NCI-H446 treated with DMSO at 0.1 percent for 48 hours (cell line): ENCODE results near the gene TRDMT1.

Experiments
- DNase-seq: peaks from one replicate; lab custom pipeline; 2025; lab: John Stamatoyannopoulos, UW

TRDMT1 gene

DNA sequence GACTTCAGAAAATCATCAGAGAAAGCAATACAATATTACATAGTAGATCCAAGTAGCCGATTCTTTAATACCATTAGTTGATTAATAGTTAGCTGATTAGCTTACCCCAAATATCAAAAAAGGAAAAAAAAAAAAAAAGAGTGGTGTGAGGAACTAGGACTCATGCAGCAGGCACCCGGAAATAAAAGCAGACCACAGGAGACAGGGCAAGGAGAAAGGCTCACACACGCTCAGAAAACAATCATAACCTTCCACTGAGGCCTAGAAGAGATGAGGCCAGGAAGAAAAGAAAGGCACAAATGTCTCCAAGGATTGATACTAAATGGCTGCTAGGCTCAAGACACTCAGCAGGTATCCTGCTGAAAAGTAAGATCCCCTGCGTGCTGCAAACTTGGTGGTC lies 25.9 kb downstream of the TRDMT1 start:
- no peak for DNase-seq

DNA sequence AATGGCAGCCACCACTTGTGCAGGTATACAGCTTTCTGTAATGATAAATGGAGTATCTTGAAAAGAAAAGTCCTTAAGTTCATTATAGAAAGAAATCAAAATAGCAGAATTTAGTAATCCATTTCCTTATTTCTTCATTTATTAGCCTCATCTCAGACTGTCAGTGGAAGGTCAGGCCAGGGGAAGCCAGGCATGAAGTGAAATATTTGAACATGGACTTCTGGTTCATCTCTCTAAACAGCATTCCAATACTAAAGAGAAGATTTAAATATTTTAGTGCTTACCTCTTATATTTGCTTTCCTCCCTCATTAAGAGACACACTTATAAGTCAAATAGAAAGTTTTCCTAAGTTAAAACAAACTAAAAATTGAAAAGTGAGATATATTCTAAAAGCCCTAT lies 26.8 kb downstream of the TRDMT1 start:
- no peak for DNase-seq

DNA sequence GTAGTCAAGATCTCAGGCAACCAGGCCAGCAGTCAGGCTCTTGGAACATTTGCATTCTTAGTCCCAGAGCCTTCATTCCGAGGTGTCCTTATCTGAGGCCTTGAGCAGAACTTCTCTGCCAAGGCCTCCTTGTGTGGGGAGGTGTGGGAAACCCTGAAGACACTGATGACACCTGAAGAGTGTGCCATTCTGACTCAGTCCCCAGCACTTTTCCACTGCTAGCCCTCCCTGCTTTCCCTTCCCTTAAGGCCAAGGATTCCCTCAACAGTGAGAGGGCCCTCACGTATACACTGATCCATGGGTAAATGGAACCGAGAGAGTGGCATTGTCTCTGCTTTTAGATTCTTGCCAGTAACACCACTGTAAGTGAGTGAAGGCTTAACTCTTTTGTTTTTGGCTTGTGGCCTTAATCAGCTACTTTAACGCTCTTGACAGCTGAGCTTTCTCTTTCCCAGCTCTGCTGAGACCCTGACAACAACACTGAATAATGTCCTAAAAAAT lies 30.3 kb downstream of the TRDMT1 start:
- DNase-seq: no peak

DNA sequence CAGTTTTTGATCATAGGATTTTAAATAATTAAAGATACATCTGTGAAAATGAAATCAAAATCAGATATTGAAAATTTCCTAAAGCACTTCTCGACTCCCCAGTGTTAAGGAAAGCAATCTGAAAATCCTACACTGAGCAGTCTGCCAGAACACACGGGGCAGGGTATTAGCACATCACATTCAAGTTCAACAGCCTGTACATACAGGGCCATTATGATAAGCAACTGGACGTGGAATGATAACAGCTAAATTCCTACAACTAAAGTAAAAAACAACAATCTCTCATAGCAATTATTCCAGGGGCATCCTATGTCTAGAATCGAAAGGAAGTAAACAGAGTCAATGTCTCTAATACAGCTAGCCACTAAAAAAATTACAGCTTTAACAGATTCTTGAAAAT lies 31.7 kb downstream of the TRDMT1 start:
- no peak for DNase-seq

DNA sequence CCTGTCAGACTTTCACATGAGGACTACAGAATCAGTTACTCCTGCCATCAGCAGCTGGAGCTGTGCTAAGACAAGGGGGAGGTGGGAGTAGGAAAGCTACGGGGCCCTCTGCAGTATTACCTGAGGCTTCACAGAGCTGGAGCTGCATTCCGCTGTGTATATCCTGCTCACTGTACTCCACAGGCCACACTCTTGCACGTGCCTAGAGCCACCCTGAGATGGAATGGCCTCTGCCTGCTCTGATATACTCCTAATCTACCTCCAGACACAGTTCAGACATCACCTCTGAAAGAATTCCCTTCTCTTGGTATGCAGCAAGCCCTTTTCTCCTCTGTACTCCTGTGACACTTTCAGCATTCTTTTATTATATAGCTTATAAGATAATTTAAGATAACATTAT lies 34.8 kb downstream of the TRDMT1 start:
- no peak for DNase-seq

DNA sequence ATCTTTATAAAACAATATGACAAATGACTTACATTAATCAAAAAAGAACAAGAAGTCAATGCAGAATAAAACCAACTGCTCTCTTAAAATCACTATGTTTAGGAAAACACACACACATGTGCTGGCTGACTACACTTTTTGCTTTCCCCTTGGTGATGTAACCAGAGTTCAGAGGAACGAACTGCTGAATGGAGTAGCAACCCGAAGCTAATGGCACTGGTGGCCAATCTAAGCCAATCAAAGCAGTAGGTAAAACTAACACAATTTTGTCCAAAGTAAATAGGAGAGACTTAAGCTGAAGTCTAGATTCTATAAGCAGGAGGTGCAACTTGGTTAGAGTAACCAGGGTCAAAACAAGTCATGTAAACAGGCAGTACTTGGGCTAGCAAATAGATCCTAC lies 38.6 kb downstream of the TRDMT1 start:
- DNase-seq: no peak

DNA sequence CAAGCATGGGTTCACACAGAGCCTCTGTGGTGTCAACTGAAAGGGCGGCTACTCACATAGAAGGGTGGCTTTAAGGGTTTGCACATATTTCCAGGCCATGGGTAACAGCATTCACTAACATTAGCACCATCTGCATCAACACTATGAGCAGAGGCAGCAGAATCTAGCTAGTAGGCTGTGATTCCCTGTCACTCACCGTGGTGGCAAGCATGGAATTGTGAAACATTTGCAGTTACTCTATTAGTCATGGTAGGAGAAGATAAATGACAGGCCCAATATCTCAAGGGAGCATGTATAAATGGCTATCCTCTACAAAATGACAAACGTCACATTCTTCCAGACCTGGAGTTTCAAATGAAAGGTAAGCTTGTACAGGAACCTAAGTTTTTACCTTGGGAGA lies 39.7 kb downstream of the TRDMT1 start:
- no peak for DNase-seq

DNA sequence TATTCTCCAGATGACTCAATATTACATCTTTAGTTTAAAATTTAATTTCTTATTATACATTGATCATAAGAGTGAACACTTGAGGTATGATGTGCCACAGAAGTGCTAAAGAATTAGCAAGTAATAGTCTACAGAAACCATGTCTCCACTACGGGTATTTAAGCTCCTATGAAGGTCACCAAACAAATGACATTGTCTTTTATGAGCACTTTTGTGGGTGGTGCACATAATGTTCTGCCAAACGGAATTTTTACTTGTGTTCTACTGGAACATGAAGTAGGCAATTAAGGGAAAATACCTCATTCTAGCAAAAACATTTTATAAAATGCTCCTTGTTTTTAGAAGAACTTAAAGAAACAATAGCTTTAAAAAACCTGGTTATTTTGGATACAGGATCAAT lies 44.4 kb downstream of the TRDMT1 start:
- DNase-seq: no peak

DNA sequence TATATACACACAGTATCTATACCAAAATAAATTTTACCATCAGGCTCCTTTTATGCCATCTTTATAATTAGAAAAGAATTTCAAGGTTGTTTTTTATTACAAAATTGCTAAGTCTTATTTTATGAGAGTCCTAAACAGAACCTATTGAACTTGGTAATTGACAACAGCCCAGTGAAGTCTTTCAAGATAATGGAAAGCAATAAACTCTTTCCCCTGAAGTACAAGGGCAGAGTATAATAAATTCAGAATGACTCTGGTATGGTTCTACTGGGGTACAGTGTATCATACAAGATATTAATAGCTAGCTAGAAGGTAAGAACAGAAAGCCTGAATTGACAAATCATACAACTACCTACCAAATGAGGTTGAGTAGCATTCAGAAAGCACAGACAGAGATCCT lies 45.6 kb downstream of the TRDMT1 start:
- DNase-seq: no peak

DNA sequence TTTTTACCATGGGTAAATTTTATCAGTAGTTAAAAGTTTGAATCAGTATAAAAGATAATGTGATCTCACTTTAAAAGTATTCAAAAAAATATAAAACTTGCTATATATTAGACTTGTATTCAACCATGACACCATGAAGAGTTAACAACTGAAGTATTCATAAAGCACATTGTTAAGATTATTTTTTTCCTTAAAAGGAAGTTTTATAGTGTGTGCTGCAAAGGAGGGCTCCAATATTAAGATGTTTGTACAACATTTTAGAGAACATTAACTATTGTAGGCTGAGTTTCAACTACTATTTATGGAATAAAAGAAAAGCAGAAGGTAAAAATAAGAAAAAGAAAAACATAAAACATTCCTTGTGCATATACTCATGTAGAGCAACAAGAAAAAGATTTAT lies 47.4 kb downstream of the TRDMT1 start:
- no peak for DNase-seq

DNA sequence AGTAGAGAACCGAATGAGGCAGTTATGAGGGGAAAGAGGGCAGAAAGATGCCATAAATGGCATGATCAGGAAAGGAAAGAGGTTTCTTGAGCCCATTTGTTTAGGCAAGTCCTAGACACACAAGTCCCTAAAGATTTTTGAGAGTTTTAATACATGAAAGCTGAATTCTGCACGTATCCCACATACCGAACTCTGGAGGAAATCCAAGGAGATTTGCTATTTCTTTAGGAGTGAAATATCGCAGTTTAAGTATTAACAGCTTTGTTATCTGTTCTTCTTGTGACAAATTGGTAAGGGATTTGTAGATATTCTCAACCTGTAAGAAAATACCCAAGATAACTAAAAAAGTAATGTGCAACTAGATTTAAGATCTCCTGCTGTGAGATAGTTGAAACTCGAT lies 48.2 kb downstream of the TRDMT1 start:
- no peak for DNase-seq

DNA sequence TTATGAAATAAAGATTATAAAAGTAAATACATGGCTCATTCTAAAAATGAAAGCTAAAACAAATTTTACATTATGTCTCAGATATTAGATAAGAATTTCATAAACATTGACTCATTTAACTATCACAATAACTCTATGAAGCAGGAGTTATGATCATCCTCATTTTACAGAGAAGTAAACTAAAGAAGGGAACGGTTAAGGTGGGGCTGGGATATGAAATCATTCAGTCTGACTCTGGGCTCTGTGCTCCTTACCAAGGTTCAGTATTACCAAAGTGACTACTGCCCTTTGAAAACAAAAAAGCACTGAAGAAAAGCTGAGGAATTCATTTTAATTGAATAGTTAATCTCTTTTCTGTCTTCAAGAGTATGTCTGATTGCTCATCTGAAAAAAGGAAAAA lies 49.8 kb downstream of the TRDMT1 start:
- no peak for DNase-seq

DNA sequence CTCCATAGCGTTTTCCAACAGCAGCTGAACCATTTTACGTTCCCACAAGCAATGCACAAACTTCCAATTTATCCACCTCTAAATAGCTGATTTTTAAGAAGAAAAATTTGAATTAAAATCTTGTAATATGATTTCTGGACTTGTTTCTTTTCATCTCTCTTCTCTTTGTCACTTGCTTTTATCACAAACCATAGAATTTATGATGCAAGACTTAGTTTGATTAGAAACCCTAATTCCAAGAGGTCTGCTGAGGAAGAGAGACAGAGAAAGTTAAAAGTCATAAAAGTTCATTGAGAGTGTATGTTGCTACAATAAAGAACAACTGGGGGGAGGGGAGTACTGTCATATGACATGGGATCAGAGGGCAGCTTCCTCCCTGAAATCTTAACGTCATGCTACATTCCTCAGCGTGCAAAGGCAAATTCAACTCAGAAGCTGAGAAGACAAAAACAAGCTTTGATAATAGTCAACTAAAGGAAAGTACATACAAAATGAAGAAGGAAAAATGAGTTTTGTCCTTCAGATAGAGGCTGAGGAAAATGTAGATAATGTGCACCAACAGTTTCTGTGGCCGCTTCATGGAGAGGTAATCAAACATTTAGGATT lies 53.5 kb downstream of the TRDMT1 start:
- no peak for DNase-seq

DNA sequence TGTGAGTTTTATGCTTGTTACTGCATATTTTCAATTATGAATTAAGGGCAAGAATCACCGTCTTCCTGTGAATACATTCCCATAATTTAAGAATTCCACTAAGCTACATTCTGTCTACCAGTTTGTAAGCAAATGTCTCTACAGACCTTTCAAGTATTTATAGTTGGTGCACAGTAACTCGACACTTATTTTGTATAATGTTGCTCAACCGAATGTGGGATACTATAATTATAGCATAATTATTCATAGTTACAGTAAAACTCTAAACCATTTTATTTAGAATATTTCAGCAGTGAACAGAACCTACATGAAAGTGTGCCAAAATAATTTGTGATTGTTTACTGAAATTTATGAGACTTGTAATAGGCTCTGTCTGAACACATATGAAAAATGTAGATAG lies 54.6 kb downstream of the TRDMT1 start:
- no peak for DNase-seq

DNA sequence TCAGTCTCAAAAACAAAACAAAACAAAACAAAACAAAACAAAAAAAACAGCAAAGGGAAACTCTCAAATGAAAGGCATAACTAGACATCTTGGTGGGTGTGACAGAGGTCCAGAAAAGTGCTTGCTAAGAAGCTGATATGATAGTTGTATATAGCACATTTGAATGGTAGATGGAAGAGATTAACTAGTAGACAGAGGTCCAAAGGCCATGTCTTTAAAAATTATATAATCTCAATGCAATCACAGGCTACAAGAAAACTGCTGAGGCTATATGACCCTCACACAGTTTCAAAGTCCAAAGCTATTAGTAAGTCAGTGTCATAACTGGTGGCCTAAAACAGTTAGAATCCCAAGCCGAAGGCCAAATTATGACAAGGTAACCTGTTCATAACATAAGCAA lies 56.2 kb downstream of the TRDMT1 start:
- DNase-seq: no peak

DNA sequence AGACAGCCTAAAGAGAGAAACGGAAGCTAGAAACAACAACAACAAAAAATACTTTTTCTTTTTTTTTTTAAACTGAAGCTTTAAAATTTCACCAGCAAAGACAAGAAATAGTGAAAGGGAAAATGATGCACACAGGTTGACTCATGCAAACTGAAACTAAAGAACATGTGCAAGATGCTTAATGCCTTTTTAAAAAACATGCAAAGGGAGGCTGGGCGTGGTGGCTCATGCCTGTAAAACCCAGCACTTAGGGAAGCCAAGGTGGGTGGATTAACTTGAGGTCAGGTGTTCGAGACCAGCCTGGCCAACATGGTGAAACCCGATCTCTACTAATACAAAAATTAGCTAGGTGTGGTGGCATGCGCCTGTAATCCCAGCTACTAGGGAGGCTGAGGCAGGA lies 56.7 kb downstream of the TRDMT1 start:
- no peak for DNase-seq

DNA sequence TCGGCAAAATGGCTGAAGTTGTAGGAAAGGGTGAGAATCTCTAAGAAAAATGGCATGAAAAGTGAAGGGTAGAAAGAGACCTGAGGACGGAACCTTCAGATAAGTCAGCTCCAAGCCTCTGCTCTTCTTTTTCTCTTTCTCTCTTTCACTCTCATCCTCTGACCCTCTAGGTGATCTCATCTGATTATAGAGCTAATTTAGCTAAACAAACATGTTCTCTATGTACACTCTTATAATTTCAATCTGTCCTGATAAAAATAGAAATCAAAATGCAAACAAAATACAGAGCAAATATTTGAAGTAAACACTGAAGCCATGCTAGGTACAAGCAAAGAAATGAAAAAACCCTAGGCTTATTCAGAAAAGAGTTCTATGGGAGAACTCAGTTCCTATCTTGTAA lies 57.4 kb downstream of the TRDMT1 start:
- no peak for DNase-seq

DNA sequence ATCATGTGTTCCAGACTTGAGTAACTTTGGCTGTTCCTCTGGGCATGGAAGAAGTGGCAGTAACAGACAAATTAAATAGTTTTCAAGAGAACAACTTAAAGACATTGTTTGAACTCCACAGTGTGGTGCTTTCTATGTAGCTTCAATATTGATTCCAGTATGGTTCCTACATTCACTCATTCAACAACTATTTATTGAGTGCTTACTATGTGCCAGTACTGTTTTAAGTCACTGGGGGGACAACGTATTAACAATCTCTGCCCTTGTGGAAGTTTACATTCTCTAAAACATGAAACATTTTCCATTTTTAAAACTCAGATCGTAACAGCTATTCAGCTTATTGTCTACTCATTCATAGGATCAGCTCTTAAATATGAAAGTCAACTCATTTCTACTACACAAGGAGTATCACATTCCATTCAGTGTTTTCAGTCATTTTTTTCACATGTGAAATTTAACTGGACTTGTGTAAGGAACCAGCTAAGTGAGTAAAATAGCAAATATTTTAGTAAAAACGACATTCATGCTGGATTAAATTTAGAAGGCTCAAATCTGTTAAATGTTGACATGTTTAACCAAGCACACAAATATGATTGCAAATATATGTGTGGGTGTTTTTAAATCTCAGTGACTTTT lies 58.3 kb downstream of the TRDMT1 start:
- DNase-seq: no peak

DNA sequence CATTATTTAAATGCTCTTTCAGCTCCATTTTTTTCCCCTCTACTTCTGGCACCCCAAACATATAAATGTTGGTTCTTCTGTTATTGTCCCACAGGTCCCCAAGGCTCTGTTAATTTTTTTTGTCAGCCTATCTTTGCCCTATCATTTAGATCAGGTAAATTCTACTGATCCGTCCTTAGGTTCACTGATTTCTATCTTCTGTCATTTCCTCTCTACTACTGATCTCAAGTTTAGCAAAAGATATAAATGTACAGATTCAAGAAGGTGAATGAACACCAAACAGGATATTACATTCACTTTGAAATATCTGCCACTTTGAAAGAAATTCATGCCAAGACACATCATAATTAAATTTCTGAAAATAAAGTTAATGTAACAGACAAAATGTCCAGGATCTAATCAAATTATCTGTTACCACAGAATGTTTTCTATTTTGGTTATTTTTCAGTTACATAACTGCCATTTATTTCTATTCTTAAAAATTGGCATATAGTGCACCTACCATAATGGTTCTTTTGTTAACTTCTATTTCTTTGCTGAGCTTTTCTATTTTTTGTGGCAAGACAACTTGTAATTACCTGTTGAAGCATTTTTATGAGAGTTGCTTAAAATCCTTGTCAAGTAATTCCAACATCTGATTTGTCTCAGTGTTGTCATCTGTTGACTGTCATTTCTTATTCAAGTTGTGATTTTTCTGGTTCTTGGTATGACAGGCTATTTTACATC lies 59.8 kb downstream of the TRDMT1 start:
- DNase-seq: no peak

DNA sequence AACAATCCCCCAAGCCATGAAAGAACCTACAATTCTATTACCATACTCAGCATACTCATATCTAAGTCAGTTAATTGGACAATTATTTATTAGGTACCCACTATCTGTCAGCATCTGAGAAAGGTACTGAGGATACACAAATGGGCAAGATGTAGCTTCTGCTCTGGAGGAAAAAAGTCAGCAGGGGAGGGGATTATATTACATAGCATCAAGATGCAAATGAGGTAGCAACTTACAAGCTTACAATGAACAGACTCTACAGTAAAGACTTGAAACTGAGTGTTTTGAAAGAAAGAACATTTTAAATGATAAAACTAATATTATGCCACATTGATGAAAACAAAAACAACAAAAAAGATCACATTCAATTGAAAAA lies 61.1 kb downstream of the TRDMT1 start:
- DNase-seq: no peak

DNA sequence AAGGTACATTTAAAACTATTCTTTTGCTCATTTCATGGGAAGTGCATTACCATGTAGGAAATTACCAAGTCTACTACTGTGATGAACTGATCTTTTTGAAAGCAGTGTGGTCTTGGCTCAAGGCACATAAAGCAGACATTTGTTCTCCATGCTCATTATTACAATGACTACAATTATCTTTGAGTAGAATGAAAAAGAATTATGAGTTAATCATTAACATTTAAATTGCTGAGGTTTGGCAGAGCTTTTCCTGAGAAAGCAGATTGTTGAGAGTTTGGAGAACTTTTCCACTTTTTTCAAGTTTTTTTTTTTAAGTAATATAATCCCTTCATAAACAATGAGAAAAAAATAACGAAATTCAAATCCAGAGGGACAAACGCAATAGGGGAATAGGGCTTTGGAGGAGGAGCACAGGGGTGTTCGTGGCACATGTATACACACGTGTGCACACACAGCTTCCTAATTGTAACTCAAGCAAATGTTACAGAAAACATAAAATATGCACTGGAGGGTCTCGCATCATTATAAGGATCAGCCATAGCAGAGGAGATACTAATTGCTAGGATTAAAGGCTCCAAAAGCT lies 62.9 kb downstream of the TRDMT1 start:
- no peak for DNase-seq

DNA sequence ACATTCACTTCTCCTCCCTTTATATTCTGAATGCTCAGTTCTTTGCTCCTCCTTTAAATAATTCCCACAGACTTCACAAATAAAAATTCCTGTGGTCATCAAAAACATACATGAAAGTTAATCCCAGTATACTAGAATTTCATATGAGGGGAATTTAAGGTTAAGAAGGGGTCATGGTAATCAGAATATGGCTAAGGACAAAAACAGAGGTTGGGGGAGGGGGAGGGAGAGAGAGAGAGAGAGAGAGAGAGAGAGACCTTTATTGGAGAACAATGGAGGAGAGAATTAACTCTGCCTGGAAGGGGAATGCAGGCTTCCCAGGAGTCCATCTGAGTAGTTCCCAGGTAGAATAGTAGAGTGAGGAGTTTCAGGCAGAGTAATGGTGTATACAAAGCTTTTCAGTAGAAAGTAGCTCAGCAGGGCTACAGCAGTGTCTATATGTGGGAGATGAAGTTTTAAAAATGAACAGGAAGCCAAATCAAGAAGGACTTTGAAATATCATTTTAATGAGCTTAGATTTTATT lies 66.7 kb downstream of the TRDMT1 start:
- no peak for DNase-seq

DNA sequence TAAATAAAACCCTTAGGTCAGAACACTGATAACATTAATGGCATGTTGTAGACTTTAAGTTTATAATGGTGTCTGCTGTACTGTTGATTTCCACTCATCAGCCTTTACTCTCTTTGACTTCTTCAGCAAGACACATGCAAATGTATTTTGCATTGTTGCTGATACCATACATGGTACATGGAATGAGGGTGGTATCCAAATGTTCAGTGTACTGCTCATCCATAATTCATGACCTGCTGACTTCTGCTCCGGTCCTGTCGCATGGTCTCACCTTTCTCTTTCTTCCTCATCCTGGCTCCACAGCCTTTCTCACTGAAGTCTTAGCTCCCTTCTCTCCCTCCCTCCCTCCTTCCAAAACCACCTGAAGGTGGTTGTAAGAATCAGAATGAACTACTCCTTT lies 67.2 kb downstream of the TRDMT1 start:
- no peak for DNase-seq
